Panc1 (cell line): ENCODE results near the gene RMND5A. TPM values are rescaled to one million over a fixed set of nuclear protein-coding genes. Genes with fewer than 3 reads are reported as not detected.

Experiments
- ATAC-seq: fragments of 200-7000 bp; cut with Tn5 transposase; 2 replicates; pipeline ENCODE4 v1.9.1; 2020; ENCODE audit warnings: mild to moderate bottlenecking, moderate library complexity
- BruUV-seq: library from RNA; stranded (reverse); fragments of 400-500 nt; replicated peaks from 2 replicates; lab custom pipeline; 2021; lab: Mats Ljungman, UMichigan
- CTCF ChIA-PET: fragments of 300-600 bp; sonication (Branson Sonifier 250); formaldehyde crosslinking; loops from one replicate; lab custom pipeline; 2022; ENCODE audit warnings: antibody characterized with exemption; lab: Charles Lee
- POLR2A ChIA-PET: fragments of 300-600 bp; sonication (Branson Sonifier 250); formaldehyde crosslinking; loops from one replicate; lab custom pipeline; 2022; ENCODE audit warnings: antibody characterized with exemption; lab: Charles Lee
- DNase-seq: peaks from one replicate; pipeline ENCODE4 v3.0.0-alpha.2; 2010; ENCODE audit warnings: low read depth, low spot score
- H3K27ac ChIP-seq: 2 replicates; pipeline ENCODE4 v1.5.1; 2011; ENCODE audit warnings: mild to moderate bottlenecking, low read length, inconsistent platforms
- H3K27me3 ChIP-seq: fragments of 200-500 bp; sonication (Bioruptor generic); 2 replicates; pipeline ENCODE4 v1.6.0; 2014; ENCODE audit warnings: low read length, inconsistent platforms; ENCODE audit not compliant: control insufficient read depth, insufficient read depth
- H3K36me3 ChIP-seq: fragments of 200-500 bp; sonication (Bioruptor generic); 2 replicates; pipeline ENCODE4 v1.5.1; 2014; ENCODE audit warnings: inconsistent platforms, mild to moderate bottlenecking, low read length, moderate library complexity; ENCODE audit not compliant: control insufficient read depth, insufficient read depth
- H3K4me1 ChIP-seq: 2 replicates; pipeline ENCODE4 v1.5.1; 2011; ENCODE audit warnings: inconsistent platforms, mild to moderate bottlenecking, low read length, moderate library complexity; ENCODE audit not compliant: control insufficient read depth, insufficient read depth
- H3K4me3 ChIP-seq, 2 experiments: 2 replicates each; pipeline ENCODE4 v1.5.1; 2011 to 2012; ENCODE audit warnings: low read depth in 2 of 2, low read length in 2 of 2, mild to moderate bottlenecking in 2 of 2, inconsistent platforms in 1 of 2, moderate library complexity in 1 of 2
- H3K9me3 ChIP-seq: fragments of 200-500 bp; sonication (Bioruptor generic); 2 replicates; pipeline ENCODE4 v1.5.1; 2014; ENCODE audit warnings: low read depth, mild to moderate bottlenecking, inconsistent platforms, low read length, moderate library complexity; ENCODE audit not compliant: control insufficient read depth, insufficient read depth
- CTCF ChIP-seq: fragments of 450-650 bp; IDR thresholded peaks from 2 replicates; pipeline ENCODE4 v1.5.1; 2017; ENCODE audit warnings: mild to moderate bottlenecking
- POLR2AphosphoS5 ChIP-seq: IDR thresholded peaks from 2 replicates; pipeline ENCODE4 v1.6.1; 2012; ENCODE audit warnings: mild to moderate bottlenecking, low read depth, low read length, moderate library complexity
- REST ChIP-seq, 2 experiments: IDR thresholded peaks; 2 replicates each; pipeline ENCODE4 v1.6.1; 2011 to 2012; ENCODE audit warnings: low read depth in 2 of 2, control low read depth in 1 of 2, low read length in 1 of 2, mild to moderate bottlenecking in 1 of 2, moderate library complexity in 1 of 2; ENCODE audit not compliant: insufficient read depth in 1 of 2
- SIN3A ChIP-seq: IDR thresholded peaks from 2 replicates; pipeline ENCODE4 v1.6.1; 2012; ENCODE audit warnings: low read depth, mild to moderate bottlenecking, low read length, moderate library complexity, borderline replicate concordance; ENCODE audit not compliant: insufficient read depth
- TCF7L2 ChIP-seq: IDR thresholded peaks from 2 replicates; pipeline ENCODE4 v1.6.1; 2011; ENCODE audit warnings: mild to moderate bottlenecking, low read depth, low read length, inconsistent platforms
- in situ Hi-C: cut with HindIII; loops from 2 replicates; pipeline ENCODE4 v1.10.0; 2016; ENCODE audit warnings: low sequenced_read_pairs, low pct_unique_long_range_greater_than_20kb
- intact Hi-C: fragments of 100-400 bp; cut with micrococcal nuclease; formaldehyde crosslinking; loops from one replicate; pipeline ENCODE4 v1.10.0; 2022; ENCODE audit not compliant: unreplicated experiment
- total RNA-seq: library from RNA; stranded (reverse); gene quantifications from one replicate; pipeline ENCODE4 v1.2.1, GENCODE V29; 2021; ENCODE audit not compliant: unreplicated experiment

Gene RMND5A
- total RNA-seq, 1 experiment from 2014 or later = 42.8 TPM

GRCh38 chr2:86750240-86750839 lies 30.2 kb downstream of the RMND5A start:
- CTCF ChIA-PET = no interaction called here
- no peaks in the 10 kb centered on the region for H3K27me3 ChIP-seq
- H3K4me1 ChIP-seq = no peaks in the 10 kb centered on the region
- no TSS peak for BruUV-seq
- POLR2A ChIA-PET = no interaction called here
- TF ChIP-seq REST (IDR thresholded peaks at IDR 0.05; ENCODE audit: insufficient read depth in 1 of 2, low read depth in 2 of 2, low read length in 1 of 2) (no peak), POLR2AphosphoS5 (no peak), SIN3A (no peak), TCF7L2 (no peak), CTCF (no peak)
- H3K27ac ChIP-seq = no peak overlapping the region
- intact Hi-C loops (no loop called here), in situ Hi-C loops (no loop called here)
- H3K36me3 ChIP-seq = peaks cover 4% of the 10 kb centered on the region; the same call in 1 of the 2 replicates
- H3K4me3 ChIP-seq = no peak overlapping the region
- DNase-seq (no peak), ATAC-seq (no peak)
- peaks cover 11% of the 10 kb centered on the region; the same call in 1 of the 2 replicates for H3K9me3 ChIP-seq

- no peak for ATAC-seq
- no TSS peak for BruUV-seq
Observed at GRCh38 chr2:86751778-86752177, 31.7 kb downstream of the RMND5A start.

More at GRCh38 chr2:86751778-86752177, 31.7 kb downstream of the RMND5A start:
- no peak overlapping the region for H3K4me3 ChIP-seq
- TF ChIP-seq TCF7L2 (no peak), CTCF (no peak), POLR2AphosphoS5 (no peak), SIN3A (no peak), REST (IDR thresholded peaks at IDR 0.05; ENCODE audit: insufficient read depth in 1 of 2, low read depth in 2 of 2, low read length in 1 of 2) (no peak)
- in situ Hi-C loops = no loop called here
- CTCF ChIA-PET = no interaction called here
- intact Hi-C loops = no loop called here
- no peaks in the 10 kb centered on the region for H3K27me3 ChIP-seq
- peaks cover 11% of the 10 kb centered on the region; the same call in 1 of the 2 replicates for H3K9me3 ChIP-seq
- DNase-seq = no peak
- H3K27ac ChIP-seq = no peak overlapping the region
- H3K36me3 ChIP-seq = peaks cover 4% of the 10 kb centered on the region; the same call in 1 of the 2 replicates
- no peaks in the 10 kb centered on the region for H3K4me1 ChIP-seq
- POLR2A ChIA-PET = no interaction called here
